ENCODE results near the gene RANBP17. TPM values are rescaled to one million over a fixed set of nuclear protein-coding genes. Genes with fewer than 3 reads are reported as not detected.

Gene RANBP17
- total and polyA plus RNA-seq, 2 donors from 2014 or later = 2.0 to 15.4 TPM

GRCh38 chr5:171010816-171011215 lies 149.0 kb downstream of the RANBP17 start:
- Histone ChIP-seq H3K4me1 (ENCODE audit: control insufficient read depth in 2 of 3, insufficient read depth in 2 of 3, low read depth in 1 of 3, low read length in 3 of 3) (no peaks in the 10 kb centered on the region), H3K27me3 (ENCODE audit: control insufficient read depth, insufficient read depth, low read length) (no peaks in the 10 kb centered on the region), H3K9me3 (ENCODE audit: control insufficient read depth in 2 of 3, insufficient read depth in 1 of 3, low read length in 3 of 3) (no peaks in the 10 kb centered on the region), H3K36me3 (ENCODE audit: control insufficient read depth in 2 of 3, insufficient read depth in 3 of 3, low read length in 3 of 3) (no peaks in the 10 kb centered on the region), H3K4me3 (ENCODE audit: low read length in 3 of 3) (no peak overlapping the region), H3K9ac (ENCODE audit: low read length in 3 of 3) (no peak overlapping the region), H3K27ac (ENCODE audit: low read depth in 2 of 2, low read length in 2 of 2) (no peak overlapping the region)
- FAIRE-seq (no peak), DNase-seq (no peak)
- intact Hi-C loops (cut with DNase I) = no loop called here
- TF ChIP-seq CTCF (IDR thresholded peaks at IDR 0.05; ENCODE audit: borderline replicate concordance, extremely low read depth, insufficient read depth) = no peak

GRCh38 chr5:171023508-171023907 lies 161.7 kb downstream of the RANBP17 start:
- Histone ChIP-seq H3K36me3 (ENCODE audit: control insufficient read depth in 2 of 3, insufficient read depth in 3 of 3, low read length in 3 of 3) (no peaks in the 10 kb centered on the region), H3K4me3 (ENCODE audit: low read length in 3 of 3) (no peak overlapping the region), H3K27me3 (ENCODE audit: control insufficient read depth, insufficient read depth, low read length) (no peaks in the 10 kb centered on the region), H3K9ac (ENCODE audit: low read length in 3 of 3) (no peak overlapping the region), H3K27ac (ENCODE audit: low read depth in 2 of 2, low read length in 2 of 2) (no peak overlapping the region), H3K9me3 (ENCODE audit: control insufficient read depth in 2 of 3, insufficient read depth in 1 of 3, low read length in 3 of 3) (peaks cover 0 to 12% (median 5%) of the 10 kb centered on the region in 3 donors), H3K4me1 (ENCODE audit: control insufficient read depth in 2 of 3, insufficient read depth in 2 of 3, low read depth in 1 of 3, low read length in 3 of 3) (no peaks in the 10 kb centered on the region)
- DNase-seq (no peak), FAIRE-seq (no peak)
- intact Hi-C loops (cut with DNase I) = no loop called here
- no peak for TF ChIP-seq CTCF (IDR thresholded peaks at IDR 0.05; ENCODE audit: borderline replicate concordance, extremely low read depth, insufficient read depth)

GRCh38 chr5:171024084-171024483 lies 162.3 kb downstream of the RANBP17 start:
- Histone ChIP-seq H3K4me1 (ENCODE audit: control insufficient read depth in 2 of 3, insufficient read depth in 2 of 3, low read depth in 1 of 3, low read length in 3 of 3) (no peaks in the 10 kb centered on the region), H3K9ac (ENCODE audit: low read length in 3 of 3) (no peak overlapping the region), H3K4me3 (ENCODE audit: low read length in 3 of 3) (no peak overlapping the region), H3K9me3 (ENCODE audit: control insufficient read depth in 2 of 3, insufficient read depth in 1 of 3, low read length in 3 of 3) (peaks cover 0 to 12% (median 5%) of the 10 kb centered on the region in 3 donors), H3K27ac (ENCODE audit: low read depth in 2 of 2, low read length in 2 of 2) (no peak overlapping the region), H3K36me3 (ENCODE audit: control insufficient read depth in 2 of 3, insufficient read depth in 3 of 3, low read length in 3 of 3) (no peaks in the 10 kb centered on the region), H3K27me3 (ENCODE audit: control insufficient read depth, insufficient read depth, low read length) (no peaks in the 10 kb centered on the region)
- DNase-seq (no peak), FAIRE-seq (no peak)
- intact Hi-C loops (cut with DNase I) = no loop called here
- no peak for TF ChIP-seq CTCF (IDR thresholded peaks at IDR 0.05; ENCODE audit: borderline replicate concordance, extremely low read depth, insufficient read depth)

- Histone ChIP-seq H3K4me1 (ENCODE audit: control insufficient read depth in 2 of 3, insufficient read depth in 2 of 3, low read depth in 1 of 3, low read length in 3 of 3) (no peaks in the 10 kb centered on the region), H3K9me3 (ENCODE audit: control insufficient read depth in 2 of 3, insufficient read depth in 1 of 3, low read length in 3 of 3) (no peaks in the 10 kb centered on the region), H3K27me3 (ENCODE audit: control insufficient read depth, insufficient read depth, low read length) (no peaks in the 10 kb centered on the region), H3K4me3 (ENCODE audit: low read length in 3 of 3) (no peak overlapping the region), H3K9ac (ENCODE audit: low read length in 3 of 3) (no peak overlapping the region), H3K36me3 (ENCODE audit: control insufficient read depth in 2 of 3, insufficient read depth in 3 of 3, low read length in 3 of 3) (no peaks in the 10 kb centered on the region), H3K27ac (ENCODE audit: low read depth in 2 of 2, low read length in 2 of 2) (no peak overlapping the region)
- FAIRE-seq (no peak), DNase-seq (no peak)
- intact Hi-C loops (cut with DNase I) = no loop called here
- no peak for TF ChIP-seq CTCF (IDR thresholded peaks at IDR 0.05; ENCODE audit: borderline replicate concordance, extremely low read depth, insufficient read depth)
Observed at GRCh38 chr5:171029401-171029800, 167.6 kb downstream of the RANBP17 start.
